Immature natural killer cell (primary cell): ENCODE measurements around the gene CEBPE. TPM values are rescaled to one million over a fixed set of nuclear protein-coding genes. Genes with fewer than 3 reads are reported as not detected.

Experiments
- DNase-seq, 3 donors: peaks; one replicate each; pipeline ENCODE4 v3.0.0; 2022; ENCODE audit warnings: mixed read lengths in 1 of 3
- H3K27ac Mint-ChIP-seq, 6 donors: one replicate each; pipeline ENCODE4 v1.8.0; 2020; ENCODE audit warnings: mixed read lengths in 6 of 6, mild to moderate bottlenecking in 5 of 6, inconsistent platforms in 4 of 6, moderate library complexity in 3 of 6
- H3K27me3 Mint-ChIP-seq, 3 donors: one replicate each; pipeline ENCODE4 v1.8.0; 2020 to 2021; ENCODE audit warnings: low read depth in 3 of 3, mild to moderate bottlenecking in 3 of 3, mixed read lengths in 3 of 3, moderate library complexity in 3 of 3, inconsistent platforms in 1 of 3
- H3K36me3 Mint-ChIP-seq, 3 donors: one replicate each; pipeline ENCODE4 v1.8.0; 2020; ENCODE audit warnings: mixed read lengths in 3 of 3, inconsistent platforms in 2 of 3, mild to moderate bottlenecking in 2 of 3
- H3K4me1 Mint-ChIP-seq, 2 donors: one replicate each; pipeline ENCODE4 v1.8.0; 2020; ENCODE audit warnings: inconsistent platforms in 2 of 2, mild to moderate bottlenecking in 2 of 2, mixed read lengths in 2 of 2, moderate library complexity in 1 of 2
- H3K4me3 Mint-ChIP-seq, 5 donors: one replicate each; pipeline ENCODE4 v1.8.0; 2020; ENCODE audit warnings: mild to moderate bottlenecking in 5 of 5, mixed read lengths in 5 of 5, inconsistent platforms in 3 of 5, moderate library complexity in 3 of 5
- H3K9me3 Mint-ChIP-seq, 6 donors: one replicate each; pipeline ENCODE4 v1.8.0; 2020; ENCODE audit warnings: mild to moderate bottlenecking in 6 of 6, mixed read lengths in 6 of 6, inconsistent platforms in 4 of 6, moderate library complexity in 3 of 6
- polyA plus RNA-seq, 3 donors: library from polyadenylated mRNA; unstranded; fragments of 300-500 nt; fragmentation: Illumina TruSeq; gene quantifications; one replicate each; pipeline ENCODE4 v1.2.3, GENCODE V29; 2021

The CEBPE gene
- polyA plus RNA-seq, 3 donors from 2014 or later: not detected

DNA sequence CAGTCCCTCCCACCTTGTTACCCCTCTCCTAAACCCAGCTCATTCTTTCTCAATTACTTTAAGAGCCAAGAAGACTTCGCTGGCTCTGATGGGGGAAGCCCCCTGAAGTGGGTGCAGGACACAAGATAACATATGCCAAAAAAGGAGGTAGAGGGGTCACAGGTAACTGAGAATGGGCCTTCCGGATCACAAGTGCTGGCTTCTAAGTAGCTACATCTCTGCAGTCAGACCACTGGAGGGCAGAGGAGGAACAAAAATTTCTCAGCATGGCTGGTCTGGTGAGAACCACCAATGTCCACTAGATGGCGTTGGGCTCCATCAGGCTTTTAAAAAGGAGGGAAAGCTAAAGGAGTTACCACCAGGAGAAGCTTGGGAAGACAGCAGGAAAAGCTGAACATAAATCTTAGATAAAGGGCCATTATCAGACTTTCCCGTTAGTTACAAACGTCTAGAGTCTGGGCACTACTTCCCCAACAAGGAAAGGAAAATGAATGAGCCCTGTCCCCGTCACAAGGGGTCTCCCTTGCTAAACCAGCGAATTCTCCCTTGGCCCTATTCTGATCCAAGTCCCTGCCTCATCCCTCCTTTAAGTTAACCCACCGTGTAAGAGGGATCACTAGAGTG is 50.2 kb downstream of the CEBPE start:
- Mint-ChIP-seq H3K27me3 (peaks cover 0 to 10% (median 5%) of the 10 kb centered on the region in 3 donors), H3K9me3 (no peaks in the 10 kb centered on the region), H3K36me3 (peaks cover 8 to 13% (median 10%) of the 10 kb centered on the region in 3 donors), H3K27ac (peak overlapping the region; percentile 23 to 84 (median 78)), H3K4me1 (peaks cover 33 to 35% of the 10 kb centered on the region in 2 donors), H3K4me3 (peak overlapping the region; percentile 54 to 72 (median 66))
- peak; percentile 70 to 74 (median 74) for DNase-seq

DNA sequence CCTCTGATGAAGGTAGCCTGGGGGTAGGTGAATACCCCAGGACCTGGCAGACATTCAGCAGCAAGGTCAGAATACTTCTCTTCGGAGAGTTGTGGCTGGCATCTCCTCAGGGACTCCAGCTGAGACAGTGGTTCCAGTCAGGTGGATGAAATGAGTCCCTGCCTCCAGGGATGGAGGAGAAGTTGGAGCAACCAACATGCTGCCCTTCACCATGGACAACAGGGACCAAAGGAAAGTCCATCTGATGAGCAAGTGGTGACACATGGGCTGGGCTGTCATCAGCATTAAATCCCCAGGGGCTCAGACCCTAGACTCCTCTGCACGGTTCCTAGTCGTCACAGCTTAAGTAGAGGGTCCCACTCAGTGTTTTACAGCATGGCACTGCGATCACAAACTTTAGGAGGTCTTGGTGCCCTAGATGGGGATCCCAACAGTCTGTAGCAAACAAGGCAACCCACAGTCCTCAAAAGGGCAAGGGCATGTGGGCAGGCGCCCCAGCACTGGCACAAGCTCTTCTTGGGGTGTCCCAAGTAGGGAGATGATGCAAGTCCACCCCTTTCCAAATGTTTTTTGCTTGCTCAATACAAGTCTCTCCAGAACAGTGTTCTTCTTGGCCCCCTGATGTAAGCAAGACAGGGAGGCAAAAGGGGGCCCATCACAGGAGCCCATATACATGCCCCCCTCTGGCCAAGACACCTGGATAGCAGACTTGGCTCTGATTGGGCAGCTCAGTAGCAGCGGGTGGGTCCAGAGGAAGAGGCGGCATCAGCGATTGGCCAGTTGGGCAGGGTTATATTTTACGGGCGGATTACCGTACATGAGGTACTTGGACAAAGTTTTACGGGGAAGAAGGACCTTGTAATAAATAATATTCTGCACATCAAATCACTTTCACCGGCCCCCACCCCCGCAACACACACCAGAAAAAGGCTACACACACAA is 50.9 kb downstream of the CEBPE start:
- H3K27me3 Mint-ChIP-seq: peaks cover 0 to 10% (median 5%) of the 10 kb centered on the region in 3 donors
- H3K9me3 Mint-ChIP-seq: no peaks in the 10 kb centered on the region
- no peak for DNase-seq
- peaks cover 33 to 35% of the 10 kb centered on the region in 2 donors for H3K4me1 Mint-ChIP-seq
- no peak overlapping the region for H3K4me3 Mint-ChIP-seq
- peaks cover 8 to 21% (median 15%) of the 10 kb centered on the region in 3 donors for H3K36me3 Mint-ChIP-seq
- peak overlapping the region in 3 of 6 donors; percentile 43 to 84 (median 76) for H3K27ac Mint-ChIP-seq

Other genes starting within 250 kb of the CEBPE start
- gene LRP10, start 247.5 kb downstream of the CEBPE start, polyA plus RNA-seq: 100 to 1,000 TPM in 2 of 3 donors, 10 to 100 TPM in 1; 74.6 to 146 (median 136) TPM
- gene REM2, start 236.0 kb downstream of the CEBPE start, polyA plus RNA-seq: under 1 TPM; 0.22 to 0.74 (median 0.66) TPM
- gene RBM23, start 200.1 kb downstream of the CEBPE start, polyA plus RNA-seq: 10 to 100 TPM; 80.9 to 91.9 (median 85.5) TPM
- 10 to 100 TPM; 32.9 to 34.9 (median 34.7) TPM for gene PRMT5, start 189.9 kb downstream of the CEBPE start, polyA plus RNA-seq
- 10 to 100 TPM; 23.0 to 26.2 (median 23.2) TPM for gene HAUS4, start 162.2 kb downstream of the CEBPE start, polyA plus RNA-seq
- gene AJUBA, start 136.7 kb downstream of the CEBPE start, polyA plus RNA-seq: under 1 TPM in 2 of 3 donors, not detected in 1; 0.18 to 0.21 TPM
- 1 to 10 TPM; 3.4 to 9.8 (median 5.0) TPM for gene C14orf93, start 109.1 kb downstream of the CEBPE start, polyA plus RNA-seq
- gene PSMB5, start 84.4 kb downstream of the CEBPE start, polyA plus RNA-seq: 10 to 100 TPM; 25.6 to 54.3 (median 39.7) TPM
- gene PSMB11, start 77.0 kb downstream of the CEBPE start, polyA plus RNA-seq: not detected
- 1 to 10 TPM in 1 of 3 donors, under 1 TPM in 2; 0.64 to 1.2 (median 0.78) TPM for gene CDH24, start 61.7 kb downstream of the CEBPE start, polyA plus RNA-seq
- gene ACIN1, start 24.1 kb downstream of the CEBPE start, polyA plus RNA-seq: 10 to 100 TPM in 1 of 3 donors, 1 to 10 TPM in 1, under 1 TPM in 1; 0.40 to 15.0 (median 4.5) TPM
- gene C14orf119, start 23.8 kb downstream of the CEBPE start, polyA plus RNA-seq: 100 to 1,000 TPM in 2 of 3 donors, 10 to 100 TPM in 1; 85.2 to 184 (median 135) TPM
- gene CIROP, start 14.3 kb downstream of the CEBPE start, polyA plus RNA-seq: not detected
- under 1 TPM in 1 of 3 donors, not detected in 2; 0.45 TPM for gene SLC7A8, start 64.4 kb upstream of the CEBPE start, polyA plus RNA-seq
- gene RNF212B, start 118.7 kb upstream of the CEBPE start, polyA plus RNA-seq: not detected
- 1 to 10 TPM; 1.2 to 4.9 (median 2.1) TPM for gene HOMEZ, start 166.9 kb upstream of the CEBPE start, polyA plus RNA-seq
- gene PPP1R3E, start 183.6 kb upstream of the CEBPE start, polyA plus RNA-seq: 1 to 10 TPM in 2 of 3 donors, not detected in 1; 1.4 to 2.0 TPM
- gene BCL2L2, start 187.6 kb upstream of the CEBPE start, polyA plus RNA-seq: 1 to 10 TPM in 1 of 3 donors, under 1 TPM in 2; 0.07 to 1.2 (median 0.69) TPM
- gene PABPN1, start 202.2 kb upstream of the CEBPE start, polyA plus RNA-seq: 100 to 1,000 TPM in 2 of 3 donors, 10 to 100 TPM in 1; 86.2 to 114 (median 113) TPM
- gene SLC22A17, start 233.6 kb upstream of the CEBPE start, polyA plus RNA-seq: under 1 TPM in 1 of 3 donors, not detected in 2; 0.18 TPM
- not detected for gene EFS, start 245.9 kb upstream of the CEBPE start, polyA plus RNA-seq